IMR-90 (cell line): ENCODE results near the gene ARHGAP23. TPM values are rescaled to one million over a fixed set of nuclear protein-coding genes. Genes with fewer than 3 reads are reported as not detected.

Source experiments
- ATAC-seq: fragments of 200-7000 bp; cut with Tn5 transposase; 2 replicates; pipeline ENCODE4 v1.9.1; 2020; ENCODE audit warnings: low read depth, mild to moderate bottlenecking, moderate library complexity
- BruUV-seq: library from RNA; stranded (reverse); fragments of 400-500 nt; replicated peaks from 2 replicates; lab custom pipeline; 2021; lab: Mats Ljungman, UMichigan
- CTCF ChIA-PET: fragments of 300-600 bp; formaldehyde crosslinking; extraction: SDS; loops from one replicate; lab custom pipeline; 2021; ENCODE audit warnings: antibody characterized with exemption; lab: Yijun Ruan, JAX
- POLR2A ChIA-PET: fragments of 300-600 bp; sonication (Branson Sonifier 250); formaldehyde crosslinking; loops from one replicate; lab custom pipeline; 2022; ENCODE audit warnings: antibody characterized with exemption; ENCODE audit not compliant: unreplicated experiment; lab: Charles Lee
- DNase-seq: peaks from one replicate; pipeline ENCODE4 v3.0.0; 2013
- H2AFZ ChIP-seq: replicated peaks from 2 replicates; pipeline ENCODE3; 2013; ENCODE audit warnings: low read length, mild to moderate bottlenecking; ENCODE audit not compliant: poor library complexity
- H2AK5ac ChIP-seq: 2 replicates; pipeline ENCODE4 v1.6.1; 2013; ENCODE audit warnings: low read depth, low read length, inconsistent platforms
- H2AK9ac ChIP-seq: replicated peaks from 2 replicates; pipeline ENCODE3; 2013; ENCODE audit warnings: mild to moderate bottlenecking, low read depth, low read length, moderate library complexity; ENCODE audit not compliant: poor library complexity
- H2BK120ac ChIP-seq: 2 replicates; pipeline ENCODE4 v1.6.1; 2013; ENCODE audit warnings: low read depth, low read length, inconsistent platforms
- H2BK15ac ChIP-seq: 3 replicates; pipeline ENCODE4 v1.6.1; 2013; ENCODE audit warnings: low read depth, low read length, inconsistent platforms
- H2BK20ac ChIP-seq: 2 replicates; pipeline ENCODE4 v1.6.1; 2013; ENCODE audit warnings: low read depth, mild to moderate bottlenecking, inconsistent platforms, low read length, moderate library complexity
- H2BK5ac ChIP-seq: 2 replicates; pipeline ENCODE4 v1.6.1; 2013; ENCODE audit warnings: mild to moderate bottlenecking, low read depth, low read length, inconsistent platforms; ENCODE audit not compliant: poor library complexity, severe bottlenecking
- H3K14ac ChIP-seq: replicated peaks from 2 replicates; pipeline ENCODE4 v1.6.1; 2013; ENCODE audit warnings: low read depth, low read length, inconsistent platforms
- H3K18ac ChIP-seq: 2 replicates; pipeline ENCODE4 v1.6.1; 2013; ENCODE audit warnings: low read depth, low read length, control low read depth
- H3K23ac ChIP-seq: 2 replicates; pipeline ENCODE4 v1.6.1; 2013; ENCODE audit warnings: low read depth, low read length, inconsistent platforms
- H3K27ac ChIP-seq: 2 replicates; pipeline ENCODE4 v1.5.1; 2013; ENCODE audit warnings: mild to moderate bottlenecking, control low read depth, low read length; ENCODE audit not compliant: insufficient read depth
- H3K27me3 ChIP-seq: 2 replicates; pipeline ENCODE4 v1.6.1; 2013; ENCODE audit warnings: low read length; ENCODE audit not compliant: control insufficient read depth, insufficient read depth
- H3K36me3 ChIP-seq: 2 replicates; pipeline ENCODE4 v1.6.1; 2013; ENCODE audit warnings: low read length, mixed read lengths; ENCODE audit not compliant: control insufficient read depth, insufficient read depth
- H3K4ac ChIP-seq: 2 replicates; pipeline ENCODE4 v1.6.1; 2013; ENCODE audit warnings: low read depth, low read length, inconsistent platforms
- H3K4me1 ChIP-seq: 2 replicates; pipeline ENCODE4 v1.6.1; 2013; ENCODE audit warnings: low read length, mixed read lengths; ENCODE audit not compliant: control insufficient read depth, insufficient read depth
- H3K4me2 ChIP-seq: 2 replicates; pipeline ENCODE4 v1.6.1; 2013; ENCODE audit warnings: low read depth, mild to moderate bottlenecking, control low read depth, low read length, moderate library complexity
- H3K4me3 ChIP-seq: 2 replicates; pipeline ENCODE4 v1.5.1; 2013; ENCODE audit warnings: low read depth, mild to moderate bottlenecking, control low read depth, low read length, moderate library complexity; ENCODE audit not compliant: insufficient read depth
- H3K56ac ChIP-seq: 2 replicates; pipeline ENCODE4 v1.6.1; 2013; ENCODE audit warnings: low read length, inconsistent platforms; ENCODE audit not compliant: insufficient read depth; ENCODE audit errors: extremely low read depth
- H3K79me1 ChIP-seq, 2 experiments: 2 replicates each; pipeline ENCODE4 v1.6.1; 2013; ENCODE audit warnings: low read length in 2 of 2, inconsistent platforms in 1 of 2, low read depth in 1 of 2
- H3K9ac ChIP-seq: 2 replicates; pipeline ENCODE4 v1.6.1; 2013; ENCODE audit warnings: low read depth, low read length, control low read depth
- H3K9me1 ChIP-seq: 2 replicates; pipeline ENCODE4 v1.6.1; 2013; ENCODE audit warnings: low read length, inconsistent platforms; ENCODE audit not compliant: insufficient read depth
- H3K9me3 ChIP-seq: 2 replicates; pipeline ENCODE4 v1.6.1; 2013; ENCODE audit warnings: low read length; ENCODE audit not compliant: control insufficient read depth, insufficient read depth
- H4K20me1 ChIP-seq: 2 replicates; pipeline ENCODE4 v1.6.1; 2013; ENCODE audit warnings: low read length, inconsistent platforms; ENCODE audit not compliant: insufficient read depth
- H4K5ac ChIP-seq: 2 replicates; pipeline ENCODE4 v1.6.1; 2013; ENCODE audit warnings: mild to moderate bottlenecking, low read depth, low read length, control low read depth
- H4K8ac ChIP-seq, 2 experiments: 2 replicates each; pipeline ENCODE4 v1.6.1; 2013; ENCODE audit warnings: low read depth in 2 of 2, low read length in 2 of 2, control low read depth in 1 of 2, inconsistent platforms in 1 of 2
- H4K91ac ChIP-seq: 2 replicates; pipeline ENCODE4 v1.6.1; 2013; ENCODE audit warnings: low read depth, low read length, inconsistent platforms; ENCODE audit not compliant: insufficient read depth
- CEBPB ChIP-seq: IDR thresholded peaks from 2 replicates; pipeline ENCODE4 v1.6.1; 2012; ENCODE audit warnings: low read depth, low read length, improper control_type of control experiment
- CTCF ChIP-seq: conservative IDR thresholded peaks from 2 replicates; pipeline ENCODE4 v1.5.1; 2012; ENCODE audit warnings: mild to moderate bottlenecking, low read depth, low read length, improper control_type of control experiment
- MAFK ChIP-seq: IDR thresholded peaks from 2 replicates; pipeline ENCODE4 v1.6.1; 2012; ENCODE audit warnings: low read depth, low read length, improper control_type of control experiment
- RAD21 ChIP-seq: IDR thresholded peaks from 2 replicates; pipeline ENCODE4 v1.6.1; 2012; ENCODE audit warnings: low read length, improper control_type of control experiment
- WGBS, 2 experiments: methylation state at CpG; one replicate each; pipeline versions ENCODE4 v1.1.5 to v1.1.7; 2013; ENCODE audit warnings: missing lambda C conversion rate in 2 of 2; ENCODE audit not compliant: insufficient read length in 1 of 2; ENCODE audit errors: extremely low coverage in 2 of 2; 5-methylcytosine and 5-hydroxymethylcytosine counted together
- dilution Hi-C: fragments of 300-500 bp; cut with HindIII; formaldehyde crosslinking; loops from one replicate; pipeline ENCODE4 v1.14.3; 2018; ENCODE audit warnings: low sequenced_read_pairs; ENCODE audit not compliant: unreplicated experiment
- in situ Hi-C: fragments of 300-500 bp; cut with MboI; formaldehyde crosslinking; loops from 3 replicates; pipeline ENCODE4 v1.14.3; 2019; ENCODE audit warnings: low sequenced_read_pairs, inconsistent platforms, mixed read lengths
- intact Hi-C: fragments of 100-400 bp; cut with micrococcal nuclease; formaldehyde crosslinking; loops from 2 replicates; pipeline ENCODE4 v1.10.0; 2022
- polyA plus RNA-seq, 3 experiments: library from polyadenylated mRNA; depleted of rRNA; stranded (reverse); fragments of >200 nt; gene quantifications; 2 replicates each; pipeline ENCODE4 v1.2.3, GENCODE V29; 2012; ENCODE audit warnings: low replicate concordance in 1 of 3
- total RNA-seq: library from RNA; depleted of rRNA; stranded (reverse); fragments of >200 nt; gene quantifications from 2 replicates; pipeline ENCODE4 v1.2.3, GENCODE V29; 2012

The ARHGAP23 gene
- total and polyA plus RNA-seq, 2 of the 4 experiments (the other 2 are of a cell fraction), result 9.3 to 43.3 TPM

DNA sequence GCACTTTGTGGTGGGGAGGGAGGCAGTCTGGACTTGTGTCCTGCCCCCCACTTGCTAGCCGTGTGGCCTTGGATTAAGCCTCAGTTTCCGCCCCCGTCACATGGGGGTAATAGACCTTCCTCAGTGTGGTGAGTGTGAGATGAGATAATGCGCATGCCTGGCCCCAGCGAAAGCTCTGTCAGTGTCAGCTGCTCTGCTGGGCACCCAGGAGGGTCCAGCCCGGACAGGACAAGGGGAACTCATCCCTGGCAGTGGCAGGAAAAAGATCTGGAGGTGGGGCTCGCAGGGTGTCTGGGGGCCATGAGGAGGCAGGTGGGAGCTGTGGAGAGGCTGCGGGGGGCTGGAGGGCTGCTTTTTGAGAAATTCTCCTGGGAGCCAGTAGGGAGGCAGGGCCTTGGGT lies 114.0 kb downstream of the ARHGAP23 start:
- in situ Hi-C loops, result no loop called here
- 17% methylated on average over 1 of the region's 8 CpGs; no CpG with 5 or more reads in 1 of the 2 experiments for WGBS, 2 experiments

More for the DNA sequence above, 114.0 kb downstream of the ARHGAP23 start:
- H3K9me3 ChIP-seq, result no peaks in the 10 kb centered on the region
- DNase-seq (no peak), ATAC-seq (no peak)
- H3K27me3 ChIP-seq, result peaks cover 45% of the 10 kb centered on the region
- no peak overlapping the region for H3K18ac ChIP-seq
- dilution Hi-C loops, result no loop called here
- TF ChIP-seq RAD21 (no peak), CEBPB (no peak), CTCF (no peak), MAFK (no peak)
- no peak overlapping the region for H2BK15ac ChIP-seq
- H3K79me1 ChIP-seq, result no peaks in the 10 kb centered on the region
- no peak overlapping the region for H3K27ac ChIP-seq
- no peaks in the 10 kb centered on the region for H3K9me1 ChIP-seq
- H3K4me2 ChIP-seq, result no peak overlapping the region
- H2BK120ac ChIP-seq, result no peak overlapping the region
- no TSS peak for BruUV-seq
- intact Hi-C loops, result no loop called here
- no peak overlapping the region for H2AFZ ChIP-seq
- H3K14ac ChIP-seq, result no peak overlapping the region
- H3K4me1 ChIP-seq, result no peaks in the 10 kb centered on the region
- POLR2A ChIA-PET, result no interaction called here
- no peak overlapping the region for H3K9ac ChIP-seq
- no peak overlapping the region for H2BK20ac ChIP-seq
- CTCF ChIA-PET, result no interaction called here
- H4K20me1 ChIP-seq, result no peaks in the 10 kb centered on the region
- no peak overlapping the region for H3K4ac ChIP-seq
- no peak overlapping the region for H4K5ac ChIP-seq
- H4K91ac ChIP-seq, result no peak overlapping the region
- H4K8ac ChIP-seq, result no peak overlapping the region
- no peak overlapping the region for H2BK5ac ChIP-seq
- no peak overlapping the region for H3K23ac ChIP-seq
- H2AK5ac ChIP-seq, result no peak overlapping the region
- no peak overlapping the region for H2AK9ac ChIP-seq
- H3K56ac ChIP-seq, result no peak overlapping the region
- no peak overlapping the region for H3K4me3 ChIP-seq
- no peaks in the 10 kb centered on the region for H3K36me3 ChIP-seq
